ENCODE data around the gene TBC1D24.

Gene TBC1D24

DNA sequence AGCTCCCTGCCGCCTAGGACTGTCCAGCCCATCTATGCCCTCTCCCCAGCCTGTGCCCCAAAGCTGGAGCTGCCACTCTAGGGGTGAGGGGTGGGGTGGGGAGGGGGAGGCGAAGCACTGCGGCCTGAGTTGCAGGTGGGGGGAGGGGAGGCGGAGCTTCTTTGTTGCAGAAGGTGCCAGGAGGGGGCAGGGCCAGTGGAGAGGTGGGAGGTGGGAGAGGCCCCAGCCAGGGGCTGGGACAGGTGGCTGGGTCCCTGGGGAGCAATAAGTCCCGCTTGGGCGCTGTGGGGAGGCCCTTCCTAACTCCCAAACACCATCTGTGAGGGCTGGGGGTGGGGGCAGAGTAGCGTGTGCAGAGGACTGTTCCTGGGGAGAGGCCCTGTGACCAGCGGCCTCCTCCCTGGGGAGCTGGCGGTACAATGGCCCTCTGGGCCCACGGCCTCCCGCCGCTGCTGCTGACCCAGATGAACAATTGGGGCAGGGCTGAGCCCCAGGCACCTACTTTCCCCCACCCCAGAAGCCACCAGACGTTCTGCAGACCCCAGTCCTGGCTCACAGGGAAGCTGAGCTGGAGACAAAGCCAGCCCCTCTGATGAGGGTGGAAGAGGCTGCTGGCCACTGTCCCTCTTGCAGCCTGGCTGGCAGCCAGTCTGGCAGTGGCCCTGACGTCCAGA is 6.1 kb upstream of the TBC1D24 start:
- H3K9ac ChIP-seq (ENCODE audit: low read depth, low read length), result peak overlapping the region; percentile 13; the same call in 1 of the 2 replicates
- H3K4me3 ChIP-seq (ENCODE audit: low read depth in 1 of 2, low read length in 2 of 2), result no peak overlapping the region

DNA sequence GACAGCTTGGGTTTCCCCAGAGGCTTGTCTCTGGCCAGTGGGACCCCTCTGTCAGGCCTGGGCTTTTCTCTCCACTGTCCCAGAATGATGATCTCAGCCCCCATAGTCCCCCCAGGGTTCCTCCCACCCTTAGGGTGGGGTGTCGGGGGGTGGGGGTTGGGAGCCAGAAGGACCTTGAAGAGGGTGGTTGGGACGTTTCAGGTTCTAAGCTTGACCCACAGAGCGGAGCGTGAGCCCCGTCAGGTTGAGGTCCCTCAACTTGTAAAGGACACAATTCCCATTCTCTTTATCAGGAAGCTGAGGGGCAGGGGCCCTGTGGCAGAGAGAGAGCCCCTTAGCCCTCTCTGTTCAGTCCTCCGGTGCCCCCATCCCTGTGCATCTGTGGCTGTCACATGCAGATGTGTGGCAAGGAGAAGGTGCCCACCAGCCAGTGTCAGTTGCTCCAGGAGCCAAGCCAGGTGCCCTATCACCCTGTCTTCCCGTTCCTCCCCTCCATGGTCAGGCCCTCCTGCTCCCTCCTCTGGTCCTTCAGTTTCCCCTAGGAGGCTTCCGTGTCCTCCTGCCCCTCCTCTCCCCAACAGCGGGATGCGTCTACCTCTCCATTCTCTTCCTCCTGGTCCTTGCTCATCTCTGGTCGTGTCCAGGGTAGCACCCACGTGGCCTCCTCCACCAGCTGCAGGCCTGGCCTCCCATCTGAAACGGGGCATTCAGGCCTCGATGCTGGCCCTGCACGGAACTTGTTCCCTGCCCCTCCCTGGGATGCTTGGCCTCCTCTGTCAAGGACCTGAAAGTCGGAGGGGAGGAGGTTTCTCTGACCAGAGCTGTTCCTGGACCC is 5.3 kb upstream of the TBC1D24 start:
- Histone ChIP-seq H3K36me3 (ENCODE audit: insufficient read depth, low read length) (no peaks in the 10 kb centered on the region; the same call in 1 of the 2 replicates), H3K79me2 (ENCODE audit: insufficient read depth, low read length) (0 out of 2 replicates have a peak, but pooled peaks cover 3% of the 10 kb centered on the region), H3K9me3 (ENCODE audit: insufficient read depth, low read length, severe bottlenecking) (no peaks in the 10 kb centered on the region), H3K4me3 (ENCODE audit: low read depth in 1 of 2, low read length in 2 of 2) (no peak overlapping the region), H3K4me2 (ENCODE audit: insufficient read depth, low read length) (peak overlapping the region; percentile 36), H3K27ac (ENCODE audit: low read length) (peak overlapping the region; percentile 66), H2AFZ (ENCODE audit: low read depth, low read length) (no peak overlapping the region), H3K4me1 (ENCODE audit: insufficient read depth, low read length) (peaks cover 74% of the 10 kb centered on the region), H4K20me1 (ENCODE audit: insufficient read depth, low read length) (peaks cover 50% of the 10 kb centered on the region), H3K9ac (ENCODE audit: low read depth, low read length) (peak overlapping the region; percentile 13; the same call in 1 of the 2 replicates), H3K27me3 (ENCODE audit: insufficient read depth, low read length, poor library complexity) (peaks cover 41% of the 10 kb centered on the region)
- ATAC-seq (ENCODE audit: insufficient read depth, low read depth), result no peak
- TF ChIP-seq, protein P1, sequence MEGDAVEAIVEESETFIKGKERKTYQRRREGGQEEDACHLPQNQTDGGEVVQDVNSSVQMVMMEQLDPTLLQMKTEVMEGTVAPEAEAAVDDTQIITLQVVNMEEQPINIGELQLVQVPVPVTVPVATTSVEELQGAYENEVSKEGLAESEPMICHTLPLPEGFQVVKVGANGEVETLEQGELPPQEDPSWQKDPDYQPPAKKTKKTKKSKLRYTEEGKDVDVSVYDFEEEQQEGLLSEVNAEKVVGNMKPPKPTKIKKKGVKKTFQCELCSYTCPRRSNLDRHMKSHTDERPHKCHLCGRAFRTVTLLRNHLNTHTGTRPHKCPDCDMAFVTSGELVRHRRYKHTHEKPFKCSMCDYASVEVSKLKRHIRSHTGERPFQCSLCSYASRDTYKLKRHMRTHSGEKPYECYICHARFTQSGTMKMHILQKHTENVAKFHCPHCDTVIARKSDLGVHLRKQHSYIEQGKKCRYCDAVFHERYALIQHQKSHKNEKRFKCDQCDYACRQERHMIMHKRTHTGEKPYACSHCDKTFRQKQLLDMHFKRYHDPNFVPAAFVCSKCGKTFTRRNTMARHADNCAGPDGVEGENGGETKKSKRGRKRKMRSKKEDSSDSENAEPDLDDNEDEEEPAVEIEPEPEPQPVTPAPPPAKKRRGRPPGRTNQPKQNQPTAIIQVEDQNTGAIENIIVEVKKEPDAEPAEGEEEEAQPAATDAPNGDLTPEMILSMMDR (IDR thresholded peaks at IDR 0.05; ENCODE audit: borderline replicate concordance, extremely low read depth, low read length, poor library complexity, severe bottlenecking), result no peak
- no peak for TF ChIP-seq EZH2 (IDR thresholded peaks at IDR 0.05; ENCODE audit: borderline replicate concordance, low read depth, low read length, severe bottlenecking)
- DNase-seq, result no peak

More for the DNA sequence above, 6.1 kb upstream of the TBC1D24 start:
- H3K4me1 ChIP-seq (ENCODE audit: insufficient read depth, low read length), result peaks cover 67% of the 10 kb centered on the region
- TF ChIP-seq, protein P1 (IDR thresholded peaks at IDR 0.05; ENCODE audit: borderline replicate concordance, extremely low read depth, low read length, poor library complexity, severe bottlenecking), result no peak
- no peak for TF ChIP-seq EZH2 (IDR thresholded peaks at IDR 0.05; ENCODE audit: borderline replicate concordance, low read depth, low read length, severe bottlenecking)
- peaks cover 2% of the 10 kb centered on the region; the same call in 1 of the 2 replicates for H3K36me3 ChIP-seq (ENCODE audit: insufficient read depth, low read length)
- ATAC-seq (ENCODE audit: insufficient read depth, low read depth), result peak; percentile 41
- no peaks in the 10 kb centered on the region for H3K9me3 ChIP-seq (ENCODE audit: insufficient read depth, low read length, severe bottlenecking)
- no peaks in the 10 kb centered on the region for H3K79me2 ChIP-seq (ENCODE audit: insufficient read depth, low read length)
- peaks cover 41% of the 10 kb centered on the region for H3K27me3 ChIP-seq (ENCODE audit: insufficient read depth, low read length, poor library complexity)
- peaks cover 52% of the 10 kb centered on the region for H4K20me1 ChIP-seq (ENCODE audit: insufficient read depth, low read length)
- peak; percentile 71 for DNase-seq
- peak overlapping the region; percentile 54 for H3K27ac ChIP-seq (ENCODE audit: low read length)
- H2AFZ ChIP-seq (ENCODE audit: low read depth, low read length), result no peak overlapping the region
- H3K4me2 ChIP-seq (ENCODE audit: insufficient read depth, low read length), result peak overlapping the region; percentile 36

DNA sequence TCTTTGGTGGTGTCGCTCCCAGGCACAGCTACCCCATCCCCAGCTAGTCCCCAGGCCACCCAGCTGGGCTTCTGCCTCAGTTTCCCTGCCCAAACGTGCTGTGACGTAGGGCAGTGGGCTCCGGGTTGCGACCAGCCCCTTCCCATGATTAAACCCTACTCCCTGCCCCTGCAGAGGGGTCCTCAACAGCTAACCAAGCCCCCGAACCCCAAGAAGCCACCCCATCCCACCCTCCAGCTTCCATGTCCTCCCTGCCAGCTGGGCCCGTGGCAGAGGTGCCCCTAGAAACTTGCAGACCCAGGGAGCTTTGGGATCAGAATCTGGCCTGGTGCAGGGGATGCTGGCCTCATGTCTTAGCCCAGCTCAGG is 4.7 kb upstream of the TBC1D24 start:
- Histone ChIP-seq H3K27me3 (ENCODE audit: insufficient read depth, low read length, poor library complexity) (peaks cover 41% of the 10 kb centered on the region), H3K9me3 (ENCODE audit: insufficient read depth, low read length, severe bottlenecking) (no peaks in the 10 kb centered on the region), H3K9ac (ENCODE audit: low read depth, low read length) (no peak overlapping the region), H3K4me2 (ENCODE audit: insufficient read depth, low read length) (0 out of 2 replicates have a peak overlapping the region, but pooled peaks have one; percentile 80), H2AFZ (ENCODE audit: low read depth, low read length) (no peak overlapping the region), H3K36me3 (ENCODE audit: insufficient read depth, low read length) (no peaks in the 10 kb centered on the region; the same call in 1 of the 2 replicates), H3K79me2 (ENCODE audit: insufficient read depth, low read length) (peaks cover 4% of the 10 kb centered on the region; the same call in 1 of the 2 replicates), H3K4me1 (ENCODE audit: insufficient read depth, low read length) (peaks cover 74% of the 10 kb centered on the region), H4K20me1 (ENCODE audit: insufficient read depth, low read length) (peaks cover 50% of the 10 kb centered on the region), H3K27ac (ENCODE audit: low read length) (peak overlapping the region; percentile 66), H3K4me3 (ENCODE audit: low read depth in 1 of 2, low read length in 2 of 2) (no peak overlapping the region)
- ATAC-seq (ENCODE audit: insufficient read depth, low read depth), result no peak
- TF ChIP-seq EZH2 (IDR thresholded peaks at IDR 0.05; ENCODE audit: borderline replicate concordance, low read depth, low read length, severe bottlenecking), result no peak
- TF ChIP-seq, protein P1 (IDR thresholded peaks at IDR 0.05; ENCODE audit: borderline replicate concordance, extremely low read depth, low read length, poor library complexity, severe bottlenecking), result no peak
- no peak for DNase-seq

Data from DND-41 (cell line).